ENCODE measurements around the gene MANF.

GRCh38 chr3:51395493-51396213, 10.6 kb downstream of the MANF start:
- TF ChIP-seq CTCF (IDR thresholded peaks at IDR 0.05; ENCODE audit: low read depth, low read length) (no peak), EZH2phosphoT487 (IDR thresholded peaks at IDR 0.05; ENCODE audit: low read depth) (no peak)

Measured in OCI-LY3 (cell line).